ENCODE data around the gene RALY.

The RALY gene

DNA sequence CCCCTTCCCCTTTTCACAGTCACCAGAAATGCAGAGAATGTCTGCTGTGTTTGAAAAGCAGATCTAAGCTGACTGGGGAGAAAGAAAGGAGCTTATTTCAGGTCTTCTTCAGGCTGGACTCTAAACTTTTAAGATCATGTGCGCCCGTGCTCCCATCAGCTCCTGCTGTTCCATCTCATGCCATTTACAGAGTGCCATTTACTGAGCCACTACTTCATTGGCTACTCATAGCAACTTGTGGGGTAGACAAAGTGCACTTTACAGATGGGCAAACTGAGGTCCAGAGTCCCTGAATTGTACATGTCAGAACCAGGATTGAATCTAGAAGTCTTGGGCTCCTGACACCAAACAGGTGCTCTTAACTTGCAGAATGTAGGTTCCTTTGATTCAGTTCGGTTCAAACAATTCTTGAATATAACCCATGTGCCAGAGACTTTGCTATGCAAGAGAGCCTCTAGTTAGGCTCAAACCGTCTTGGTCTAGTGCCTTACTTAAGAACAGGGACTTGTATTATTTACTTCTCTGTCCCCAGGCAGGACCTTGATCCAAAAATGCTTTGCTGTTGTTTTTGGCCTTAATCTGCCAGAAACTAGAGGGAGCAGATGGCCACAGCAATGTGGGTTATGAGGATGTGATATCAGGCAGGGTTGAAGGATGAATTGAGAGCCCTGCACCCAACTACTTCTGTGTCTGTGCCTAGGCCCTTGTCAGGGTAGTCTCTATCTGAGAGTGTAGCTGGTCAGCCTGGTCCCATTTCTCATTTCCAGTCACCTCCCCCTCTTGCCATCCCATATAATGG lies 56.4 kb downstream of the RALY start:
- no peak overlapping the region for H3K27ac ChIP-seq
- TF ChIP-seq CTCF (conservative IDR thresholded peaks at IDR 0.05): no peak

- H3K27ac ChIP-seq: no peak overlapping the region
- TF ChIP-seq CTCF (conservative IDR thresholded peaks at IDR 0.05): no peak
Observed at GRCh38 chr20:34052414-34052813, 58.7 kb downstream of the RALY start.

DNA sequence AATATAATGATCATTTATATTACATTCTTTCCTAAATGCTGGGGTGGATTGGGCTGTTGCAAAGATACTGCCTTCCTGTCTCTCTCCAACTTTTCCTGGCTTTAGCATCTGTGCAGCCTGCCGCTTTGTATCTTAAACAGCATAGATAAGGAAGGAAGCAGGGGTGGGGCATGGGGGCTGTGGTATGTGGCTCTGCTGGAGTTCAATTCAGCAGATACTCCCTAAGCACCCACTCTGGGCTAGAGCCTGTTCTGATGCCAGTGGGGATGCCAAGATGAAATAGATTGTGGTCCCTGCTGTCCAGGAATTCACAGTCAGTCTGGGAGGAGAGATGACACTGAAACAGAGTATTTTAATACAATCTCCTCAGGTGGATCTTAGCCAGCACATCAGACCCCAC lies 61.6 kb downstream of the RALY start:
- no peak overlapping the region for H3K27ac ChIP-seq
- TF ChIP-seq CTCF (conservative IDR thresholded peaks at IDR 0.05): no peak

GRCh38 chr20:34058831-34059230 lies 65.1 kb downstream of the RALY start:
- no peak for TF ChIP-seq CTCF (conservative IDR thresholded peaks at IDR 0.05)
- H3K27ac ChIP-seq: no peak overlapping the region

DNA sequence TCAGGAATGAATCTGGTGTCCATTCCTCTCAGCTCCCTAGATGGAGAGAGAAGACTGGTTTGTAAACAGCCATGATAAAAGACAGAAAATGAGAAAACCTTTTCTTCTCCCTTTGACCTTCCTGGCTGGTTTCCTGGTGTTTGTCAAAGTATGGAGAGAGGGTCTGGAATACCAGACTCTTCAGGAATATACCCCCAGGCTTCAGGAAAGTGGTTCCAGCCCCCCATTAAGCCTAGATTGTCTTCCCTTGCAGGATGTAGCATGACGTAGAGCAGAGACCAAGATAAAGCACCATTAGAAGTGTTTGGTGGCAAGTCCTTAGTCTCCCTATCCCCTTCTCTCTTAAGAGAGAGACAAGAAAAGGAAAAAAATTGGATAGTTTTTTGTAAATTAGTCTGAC lies 67.3 kb downstream of the RALY start:
- TF ChIP-seq CTCF (conservative IDR thresholded peaks at IDR 0.05): no peak
- H3K27ac ChIP-seq: no peak overlapping the region

- no peak for TF ChIP-seq CTCF (conservative IDR thresholded peaks at IDR 0.05)
- no peak overlapping the region for H3K27ac ChIP-seq
Observed at GRCh38 chr20:34061695-34062094, 68.0 kb downstream of the RALY start.

GRCh38 chr20:34062570-34063482 lies 69.1 kb downstream of the RALY start:
- no peak for TF ChIP-seq CTCF (conservative IDR thresholded peaks at IDR 0.05)
- no peak overlapping the region for H3K27ac ChIP-seq
